RKO (cell line): ENCODE results near the gene TMEM163.

Experiments
- DNase-seq: peaks from one replicate; pipeline ENCODE4 v3.0.0-alpha.2; 2016; ENCODE audit warnings: low spot score

TMEM163 gene

DNA sequence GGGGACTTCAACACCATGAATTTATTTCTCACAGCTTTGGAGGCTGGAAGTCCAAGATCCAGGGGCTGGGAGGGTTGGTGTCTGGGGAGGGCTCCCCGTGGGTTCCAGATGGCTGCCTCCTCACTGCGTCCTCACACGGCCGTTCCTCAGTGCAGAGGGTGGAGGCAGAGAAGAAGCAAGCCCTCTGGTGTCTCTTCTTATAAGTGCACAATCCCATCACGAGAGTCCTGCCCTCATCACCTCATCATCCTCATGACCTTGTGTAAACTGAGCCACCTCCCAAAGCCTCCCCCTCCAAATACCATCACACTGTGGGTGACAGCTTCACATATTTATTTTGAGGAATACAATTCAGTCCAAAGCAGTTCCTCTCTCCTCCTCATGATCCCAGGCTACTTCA, 26.3 kb downstream of the TMEM163 start:
- no peak for DNase-seq

DNA sequence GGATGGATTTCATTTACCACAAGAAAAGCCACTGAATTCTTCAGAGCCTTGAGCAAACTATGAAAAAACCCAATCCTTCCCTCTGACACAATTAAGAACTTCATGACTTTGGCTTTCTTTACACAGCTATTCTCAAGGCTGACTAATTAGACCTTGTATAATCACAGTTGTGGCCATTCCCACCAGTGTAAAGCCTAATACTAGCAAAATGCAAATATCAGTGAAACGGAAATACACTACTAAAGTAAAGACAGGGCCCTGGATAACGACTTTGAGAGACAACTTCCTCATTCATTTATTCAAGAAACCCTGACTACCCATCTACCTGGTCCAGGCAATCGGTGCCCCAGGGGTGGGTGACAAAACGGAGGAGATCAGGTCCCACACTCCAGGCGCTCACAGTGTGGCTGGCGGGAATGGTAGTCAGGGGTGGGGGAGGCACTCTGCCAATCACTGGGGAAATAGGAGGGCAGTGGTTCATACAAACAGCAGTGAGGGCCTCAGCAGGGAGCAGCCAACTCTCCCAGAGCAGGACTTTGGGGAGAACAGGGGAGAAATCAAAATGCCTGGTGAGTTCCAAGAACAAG, 28.1 kb downstream of the TMEM163 start:
- no peak for DNase-seq

DNA sequence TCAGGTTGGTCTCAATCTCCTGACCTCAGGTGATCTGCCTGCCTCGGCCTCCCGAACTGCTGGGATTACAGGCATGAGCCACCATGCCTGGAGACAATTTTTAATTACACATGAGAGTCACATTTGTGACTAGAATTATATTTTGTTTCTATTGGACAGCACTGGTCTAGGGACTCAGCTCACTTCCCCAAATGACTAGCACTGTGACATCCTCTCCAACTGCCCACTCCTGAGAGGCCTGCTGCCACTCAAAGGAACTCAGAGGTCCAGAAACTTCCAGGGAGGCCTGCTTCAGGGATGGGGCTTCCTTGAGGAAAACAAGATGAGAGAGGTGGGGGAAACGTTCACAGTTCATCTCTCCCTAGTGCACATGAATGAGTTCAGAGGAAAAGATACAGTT, 29.5 kb downstream of the TMEM163 start:
- no peak for DNase-seq

DNA sequence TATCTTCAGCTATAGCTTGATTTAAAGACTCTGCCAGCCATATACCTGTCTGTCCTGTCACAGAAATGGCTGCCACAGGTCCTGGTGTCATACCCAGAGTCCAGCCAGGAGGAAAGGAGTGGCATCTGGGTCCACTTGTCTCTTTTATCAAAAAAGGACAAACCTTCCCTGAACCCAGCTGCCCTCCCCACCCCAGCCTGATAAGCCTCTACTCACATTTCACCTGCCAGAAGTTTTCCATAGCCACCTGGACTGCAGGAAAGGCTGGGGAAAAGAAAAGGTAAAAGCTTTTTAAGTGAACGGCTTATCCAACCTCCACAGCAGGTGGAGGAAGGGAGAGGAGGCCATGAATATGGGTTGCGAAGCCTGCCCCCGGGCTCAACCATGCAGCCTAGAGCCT, 32.8 kb downstream of the TMEM163 start:
- no peak for DNase-seq

DNA sequence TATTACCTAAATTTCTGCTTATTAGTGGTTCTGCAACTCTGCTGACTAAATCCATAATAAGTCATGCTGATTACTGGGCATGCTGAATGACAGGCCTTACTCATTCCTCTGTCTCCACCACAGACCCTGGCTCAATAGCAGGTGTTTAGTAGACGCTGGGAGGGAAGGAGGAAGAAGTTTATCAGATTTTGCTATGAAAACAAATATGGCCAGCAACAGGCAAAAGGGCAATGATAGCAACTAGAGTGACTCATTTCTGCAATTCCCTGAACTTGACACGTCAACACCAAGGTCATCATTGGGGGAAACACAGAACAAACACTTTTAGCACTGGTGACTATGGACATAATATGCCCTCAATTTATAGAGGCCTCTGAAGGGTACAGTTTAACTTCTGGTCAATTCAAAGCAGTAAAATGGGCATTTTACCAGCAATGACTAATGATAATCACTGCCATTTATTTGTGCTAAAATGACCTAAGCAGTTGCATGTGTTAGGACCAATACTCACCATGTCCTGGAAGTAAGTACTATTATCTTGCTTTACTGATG, 35.2 kb downstream of the TMEM163 start:
- peak; percentile 48 for DNase-seq

DNA sequence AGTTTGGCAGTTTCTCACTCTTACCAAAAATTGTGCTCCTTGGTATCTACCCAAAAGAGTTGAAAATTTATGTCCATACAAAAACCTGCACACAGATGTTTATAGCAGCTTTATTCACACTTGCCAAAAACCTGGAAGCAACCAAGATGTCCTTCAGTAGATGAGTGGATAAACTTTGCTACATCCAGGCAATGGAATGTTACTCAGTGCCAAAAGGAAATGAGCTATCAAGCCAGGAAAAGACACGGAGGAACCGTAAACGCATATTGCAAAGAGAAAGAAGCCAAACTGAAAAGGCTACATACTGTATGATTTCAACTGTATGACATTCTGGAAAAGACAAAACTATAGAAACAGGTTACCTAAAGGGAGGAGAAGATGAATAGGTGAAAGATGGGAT, 36.1 kb downstream of the TMEM163 start:
- no peak for DNase-seq

DNA sequence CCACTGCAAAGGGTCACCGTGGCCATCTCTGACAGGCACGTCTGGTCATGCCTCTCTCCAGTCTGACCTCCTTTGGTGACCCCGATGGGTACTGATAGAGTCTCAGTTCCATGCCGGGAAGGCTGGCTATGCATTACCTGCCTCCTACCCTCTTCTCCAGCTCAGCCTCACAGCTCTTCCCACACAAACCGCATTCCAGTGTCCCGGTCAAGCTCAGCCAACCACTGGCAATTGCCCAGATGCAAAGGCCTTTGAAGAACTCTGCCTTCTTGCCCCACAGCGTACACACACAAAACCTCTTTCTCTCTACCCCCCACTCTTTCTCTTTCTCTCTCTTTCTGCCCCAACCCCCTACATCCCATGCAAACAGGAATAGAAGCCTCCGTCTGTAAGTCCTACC, 37.6 kb downstream of the TMEM163 start:
- no peak for DNase-seq

DNA sequence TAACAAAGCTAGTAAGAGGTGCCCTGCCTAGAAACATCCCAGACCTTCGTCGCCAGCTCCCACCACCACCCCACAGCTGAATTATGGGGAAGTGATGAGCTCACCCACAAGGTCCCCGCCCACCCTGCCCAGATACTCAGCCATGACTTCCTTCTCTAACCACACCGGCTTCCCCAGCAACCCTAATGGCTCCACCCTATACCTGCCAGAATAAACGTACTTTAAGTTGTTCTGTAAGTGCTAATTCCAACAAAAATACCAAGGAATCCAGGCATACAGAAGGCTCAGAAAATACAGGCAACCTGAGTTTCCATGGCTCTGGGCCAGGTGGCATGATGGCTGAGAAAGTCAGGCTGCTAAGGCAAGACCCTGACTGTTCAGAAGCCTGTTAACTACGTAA, 39.1 kb downstream of the TMEM163 start:
- DNase-seq, result no peak

DNA sequence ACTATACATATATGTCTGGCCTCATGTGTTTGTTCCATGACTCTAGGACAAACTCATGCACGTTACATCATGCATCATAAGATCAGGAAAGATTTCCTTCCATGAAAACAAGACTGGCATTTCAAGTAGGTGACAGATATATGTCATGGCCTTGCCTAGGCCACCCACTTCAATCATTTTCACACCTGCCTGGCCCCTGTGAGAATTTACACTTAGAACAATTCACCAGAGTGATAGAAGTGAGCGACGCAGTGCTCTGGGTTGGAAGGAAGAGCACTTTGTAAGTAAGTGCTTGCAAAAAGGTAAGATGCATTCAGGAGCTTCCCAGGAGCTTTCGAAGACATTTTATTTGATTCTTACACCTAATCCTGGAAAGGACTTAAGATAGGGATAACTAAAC, 39.5 kb downstream of the TMEM163 start:
- no peak for DNase-seq

DNA sequence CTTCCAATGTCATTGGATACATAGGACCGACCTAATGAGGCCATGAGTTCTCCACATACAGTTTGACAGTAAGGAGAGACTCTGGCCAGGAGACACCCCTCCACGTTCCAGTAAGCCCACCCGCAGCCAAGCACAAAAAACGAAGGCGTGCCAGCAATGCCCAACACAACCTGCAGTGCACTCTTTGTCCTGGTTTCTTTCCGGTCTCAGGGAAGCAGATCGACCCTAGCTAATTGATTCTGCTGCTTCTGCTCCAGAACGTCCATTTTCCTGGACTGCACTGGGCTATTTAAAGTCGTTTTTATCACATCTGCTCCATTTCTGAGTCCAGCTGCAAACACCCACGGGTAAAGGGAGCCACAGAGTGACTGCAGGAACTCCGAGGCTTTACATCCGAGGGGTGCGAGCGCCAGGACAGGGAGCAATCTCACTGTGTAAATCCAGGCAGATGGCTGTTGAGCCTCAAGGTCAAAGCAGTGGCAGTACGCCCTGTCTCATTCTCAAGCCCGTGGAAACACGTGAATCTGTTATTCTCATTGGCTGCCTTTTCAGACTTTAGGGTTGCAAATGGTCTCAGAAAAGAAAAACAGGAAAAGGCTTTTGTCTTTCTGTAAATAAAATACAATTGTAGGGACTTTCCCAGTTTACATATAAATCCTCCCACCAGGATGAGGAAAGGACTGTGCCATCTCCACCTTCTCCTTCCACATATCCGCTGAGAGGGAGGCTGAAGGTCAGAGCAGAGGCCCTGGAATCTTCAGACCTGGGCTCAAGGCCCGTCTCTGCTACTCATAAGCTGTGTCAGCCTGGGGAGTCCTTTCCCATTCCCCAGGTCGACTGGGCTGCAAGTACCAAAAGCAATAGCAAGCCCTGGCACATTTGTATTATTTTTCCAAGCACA, 40.7 kb downstream of the TMEM163 start:
- no peak for DNase-seq

DNA sequence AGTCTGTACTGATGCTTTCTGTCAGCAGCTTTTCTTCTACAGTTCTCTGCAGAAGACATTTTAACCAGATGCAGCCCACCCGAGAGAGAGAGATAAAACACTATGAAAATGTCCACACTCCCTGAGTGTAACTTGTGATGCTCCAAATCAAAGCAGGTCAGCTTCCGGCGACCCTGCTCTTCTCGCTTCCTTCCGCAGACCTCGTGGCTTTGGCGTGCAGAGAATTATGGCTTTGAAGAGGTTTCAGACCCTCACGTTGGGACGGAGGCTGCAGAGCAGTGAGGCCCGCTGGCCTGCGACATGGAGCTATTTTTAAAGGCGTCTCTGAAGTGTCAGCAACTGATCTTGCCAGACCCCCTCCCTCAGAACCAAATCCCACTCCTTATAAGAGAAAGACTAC, 41.8 kb downstream of the TMEM163 start:
- DNase-seq, result no peak

DNA sequence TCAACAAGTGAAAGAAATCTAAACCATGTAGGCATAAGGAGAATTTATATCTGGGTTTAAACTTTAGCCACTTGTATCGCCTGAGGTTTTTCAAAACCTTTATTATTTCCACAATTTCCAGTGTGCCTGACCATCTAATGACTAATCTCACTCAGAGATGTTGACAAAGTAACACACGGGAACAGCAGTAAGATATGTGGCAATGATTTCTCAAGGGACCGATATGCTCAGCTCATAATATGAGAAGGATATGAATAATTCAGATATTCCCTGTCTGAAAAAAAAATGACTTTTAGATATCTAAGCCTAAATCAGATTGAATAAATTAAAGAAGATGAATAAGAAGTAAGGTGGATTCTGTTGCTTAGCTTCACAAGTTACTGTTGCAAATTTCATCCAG, 43.5 kb downstream of the TMEM163 start:
- DNase-seq, result no peak

DNA sequence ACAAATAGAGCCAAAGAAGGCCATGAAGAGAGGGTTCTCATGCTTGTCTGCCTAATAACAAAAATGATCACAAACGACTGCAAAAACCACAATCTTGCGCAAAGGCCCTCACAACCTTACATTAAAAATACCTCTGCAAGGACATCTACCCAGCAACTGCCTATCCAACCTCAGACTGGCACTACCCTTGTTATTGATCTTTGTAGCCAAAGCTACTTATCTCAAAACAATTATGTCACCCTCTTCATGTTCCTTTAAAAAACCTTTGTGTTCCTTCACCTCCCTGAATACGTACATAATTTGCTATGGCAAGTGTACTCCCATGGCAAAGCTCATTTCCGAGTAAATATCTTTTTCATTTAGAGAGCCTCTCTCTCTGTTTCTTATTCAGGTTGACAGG, 44.1 kb downstream of the TMEM163 start:
- DNase-seq, result no peak

DNA sequence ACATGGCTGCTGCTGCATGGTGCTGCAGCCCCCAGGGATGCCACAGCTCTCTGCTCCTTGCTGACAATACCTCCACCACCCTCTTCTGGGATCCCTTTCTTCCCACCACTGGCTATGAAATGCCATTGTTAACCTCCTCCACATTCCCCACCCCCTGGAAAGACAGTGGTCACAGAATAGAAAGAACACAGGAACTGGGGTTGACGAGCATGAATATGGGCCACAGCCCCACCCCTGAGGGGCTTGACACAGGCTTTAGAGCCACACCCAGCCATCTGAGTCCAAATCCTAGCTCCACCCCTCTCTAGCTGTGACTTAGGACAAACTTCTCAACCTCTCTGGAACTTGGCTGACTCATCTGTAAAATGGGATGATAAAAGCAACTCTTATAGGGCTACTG, 47.3 kb downstream of the TMEM163 start:
- no peak for DNase-seq

DNA sequence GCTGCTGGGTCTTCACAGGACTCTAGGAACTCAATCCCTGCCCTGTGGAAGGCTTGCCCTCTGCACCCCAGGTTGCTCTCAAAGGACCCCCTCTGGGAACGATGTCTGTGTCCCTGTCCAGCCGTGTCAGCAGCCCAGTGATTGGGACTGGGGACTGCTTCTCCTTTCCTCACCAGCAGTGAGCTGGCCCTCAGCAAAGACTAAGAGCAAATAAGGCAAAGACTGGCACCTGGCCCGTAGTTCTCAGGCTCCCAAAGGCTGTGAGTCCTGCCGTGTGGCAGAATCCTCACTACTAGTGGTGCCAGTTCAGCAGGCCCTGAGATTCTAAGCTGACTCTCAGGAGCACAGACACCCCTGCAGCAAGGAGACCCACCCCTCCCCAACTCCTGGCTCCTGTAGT, 47.8 kb downstream of the TMEM163 start:
- no peak for DNase-seq

DNA sequence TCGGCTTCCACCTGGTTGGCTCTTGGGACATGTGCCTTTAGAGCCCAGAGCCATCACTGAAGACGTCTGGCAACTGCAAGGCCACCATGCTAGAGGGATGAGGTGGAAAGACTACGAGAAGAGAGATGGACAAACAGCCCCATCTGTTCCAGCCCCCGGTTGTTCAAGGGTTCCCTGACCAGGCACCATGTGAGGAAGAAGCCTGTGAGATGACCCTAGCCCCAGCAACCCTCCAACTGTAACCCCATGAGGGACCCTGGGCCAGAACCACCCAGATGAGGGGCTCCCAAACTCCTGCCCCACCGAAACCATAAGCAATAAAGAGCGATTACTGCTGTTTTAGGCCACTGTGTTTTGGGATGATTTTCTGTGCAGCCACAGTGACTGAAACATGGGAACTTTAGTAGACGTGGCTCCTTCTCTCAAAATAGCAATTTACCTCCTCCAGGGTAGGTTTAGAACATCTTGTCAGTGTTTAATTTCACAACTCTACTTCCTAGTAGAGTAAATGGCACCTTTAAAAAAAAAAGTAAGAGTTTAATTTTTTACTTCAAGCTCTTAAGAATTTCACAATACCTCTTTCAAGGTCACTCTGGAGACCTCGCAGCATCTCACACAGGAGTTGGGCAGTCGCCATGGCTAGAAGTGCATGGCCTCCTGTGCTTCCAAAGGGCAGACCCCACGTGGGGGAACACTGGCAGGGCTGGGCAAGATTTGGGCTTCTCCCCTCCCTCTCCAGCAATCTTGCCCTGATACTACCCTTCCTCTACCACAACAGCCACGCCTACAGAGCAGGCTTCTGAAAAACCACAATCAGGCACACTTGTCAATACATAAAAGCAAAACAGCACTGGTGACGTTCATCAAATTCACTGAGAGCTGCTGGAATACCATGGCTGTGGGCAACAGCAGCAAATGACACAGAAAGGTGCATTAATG, 48.8 kb downstream of the TMEM163 start:
- DNase-seq, result no peak

DNA sequence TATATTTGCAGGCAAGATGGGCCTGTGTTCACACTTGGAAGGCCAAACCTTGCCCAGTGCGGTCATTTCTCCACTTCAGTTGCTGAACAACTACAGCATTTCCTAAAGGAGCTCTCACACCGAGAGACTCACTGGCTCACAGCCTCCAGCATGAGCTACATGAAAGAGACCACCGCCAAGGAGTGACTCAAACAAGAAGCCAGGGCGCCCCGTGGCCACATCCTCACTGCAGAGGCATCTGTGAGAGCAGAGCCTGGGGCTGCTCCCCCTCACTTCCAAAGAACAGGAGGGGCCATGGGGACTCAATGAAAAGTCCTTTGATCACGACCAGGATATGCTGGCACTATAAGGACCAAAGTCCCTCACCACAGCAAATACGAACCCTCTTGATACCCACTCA, 50.0 kb downstream of the TMEM163 start:
- no peak for DNase-seq

DNA sequence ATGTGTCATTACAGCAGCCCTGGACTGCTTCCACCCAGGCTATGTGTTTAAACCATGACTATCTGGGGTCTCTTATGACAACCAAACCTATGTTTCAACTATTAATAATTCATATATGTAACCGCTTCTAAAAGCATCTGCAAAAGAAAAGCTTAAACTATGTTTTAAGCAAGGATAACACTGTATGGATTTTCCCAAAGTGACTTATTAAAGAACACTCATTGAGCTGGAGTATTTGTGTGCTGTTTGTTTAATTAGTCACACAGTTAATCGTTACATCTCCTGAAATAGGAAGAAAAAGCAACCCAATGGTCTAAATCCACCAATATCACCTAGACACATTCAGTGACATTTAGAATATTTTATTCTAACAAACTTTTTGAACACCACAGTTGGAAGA, 51.3 kb downstream of the TMEM163 start:
- no peak for DNase-seq

DNA sequence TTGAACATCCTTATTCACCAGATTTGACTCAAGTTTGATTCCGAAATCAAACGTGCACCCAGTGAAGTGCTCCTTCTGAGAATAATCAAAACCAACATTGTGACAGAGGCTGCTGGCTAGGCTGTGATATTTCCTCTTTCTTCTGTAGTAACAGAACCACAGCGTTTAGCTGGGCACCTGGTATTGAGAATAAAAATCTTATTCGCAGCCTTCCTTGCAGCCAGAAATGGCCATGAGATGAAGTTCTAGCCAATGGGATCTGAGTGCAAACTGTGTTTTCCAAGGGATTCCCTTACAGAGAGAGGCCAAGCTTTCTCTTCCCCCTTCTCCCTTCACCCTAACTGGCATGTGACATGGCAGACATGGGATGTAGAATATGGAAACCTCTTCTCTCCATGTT, 51.7 kb downstream of the TMEM163 start:
- no peak for DNase-seq

DNA sequence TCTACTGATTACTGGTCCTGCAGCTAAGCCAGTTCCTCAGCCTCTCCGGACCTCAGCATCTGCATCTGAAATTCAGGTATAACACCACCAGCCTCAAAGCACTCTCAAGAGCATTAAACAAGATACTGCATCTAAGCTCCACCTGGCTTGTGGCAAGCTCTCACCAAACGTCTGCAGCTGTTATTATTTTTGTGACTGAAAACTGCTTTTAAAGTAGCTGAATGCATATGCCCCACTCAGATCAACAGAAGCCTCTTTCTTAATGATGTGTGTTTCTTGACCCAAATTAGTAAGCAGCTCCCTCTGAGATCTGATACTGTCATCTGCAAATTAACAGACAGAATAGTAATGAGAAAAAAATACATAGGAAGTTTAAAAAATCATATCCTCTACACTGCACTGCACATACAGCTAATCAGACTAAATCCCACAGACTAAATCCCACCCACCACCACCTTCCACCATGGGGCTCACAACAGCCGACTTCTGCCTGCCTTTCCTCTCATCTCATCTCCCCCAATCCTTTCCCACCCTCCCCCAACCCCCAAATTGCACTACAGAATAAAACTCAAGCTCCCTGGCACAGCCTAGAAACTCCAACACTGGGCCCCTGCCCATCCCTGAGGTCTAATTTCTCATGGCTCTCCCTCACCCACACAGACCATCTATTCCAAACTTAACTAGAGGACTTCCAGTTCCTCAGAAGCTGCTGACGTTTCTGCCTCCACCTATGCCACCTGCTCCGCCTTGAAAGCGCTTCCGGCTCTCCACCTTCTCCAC, 52.9 kb downstream of the TMEM163 start:
- no peak for DNase-seq
